Colon (tissue), 2 donors: ENCODE results near the gene GUCY2C.

Source experiments
- FAIRE-seq: peaks from 2 replicates; lab custom pipeline; 2012; peaks lifted over from hg19 to GRCh38; lab: Jason Lieb, UNC
- donor health status: control.
- donor health status: control.

The GUCY2C gene

GRCh38 chr12:14570231-14570630, 126.2 kb downstream of the GUCY2C start:
- FAIRE-seq: no peak

GRCh38 chr12:14567351-14568162, 128.8 kb downstream of the GUCY2C start, which contains the start of gene PLBD1:
TSS of gene PLBD1 (minus strand) at chr12:14567883. CDS start at chr12:14567696, 187 bp downstream.
- FAIRE-seq: no peak

GRCh38 chr12:14564336-14564959, 132.0 kb downstream of the GUCY2C start:
- no peak for FAIRE-seq

- FAIRE-seq: no peak
These were observed 133.4 kb downstream of the GUCY2C start for GRCh38 chr12:14563046-14563445.
